Inflammatory macrophage (primary cell): ENCODE results near the gene PLA2G12A.
"Not testable (repeated sequence)": the region's sequence is repeated elsewhere in the genome, so short reads cannot be mapped to it uniquely, and the experiment has no call there.

ENCODE experiments used
- DNase-seq, 2 donors: peaks; one replicate each; pipeline ENCODE4 v3.0.0-alpha.2; 2020 to 2022

Gene PLA2G12A

GRCh38 chr4:109728385-109728784 is 1.5 kb downstream of the PLA2G12A start:
- no peak for DNase-seq

- no peak for DNase-seq
These were observed 6.8 kb downstream of the PLA2G12A start for GRCh38 chr4:109723110-109723509.

- DNase-seq, result no peak
These were observed 7.5 kb downstream of the PLA2G12A start for GRCh38 chr4:109722357-109722756.

GRCh38 chr4:109721033-109721432 is 8.8 kb downstream of the PLA2G12A start:
- DNase-seq, result no peak

- DNase-seq, result no peak
These were observed 10.3 kb downstream of the PLA2G12A start for GRCh38 chr4:109719604-109720003.

- DNase-seq, result no peak
These were observed 11.1 kb downstream of the PLA2G12A start for GRCh38 chr4:109718759-109719158.

- DNase-seq, result no peak
These were observed 16.4 kb downstream of the PLA2G12A start for GRCh38 chr4:109713500-109713899.

GRCh38 chr4:109708990-109709389 is 20.9 kb downstream of the PLA2G12A start:
- DNase-seq, result no peak

GRCh38 chr4:109708435-109708834 is 21.4 kb downstream of the PLA2G12A start:
- DNase-seq, result no peak

- peak; percentile 38 to 52 for DNase-seq
These were observed 26.1 kb downstream of the PLA2G12A start for GRCh38 chr4:109703664-109704361.

GRCh38 chr4:109702950-109703663 is 26.8 kb downstream of the PLA2G12A start, which contains the start of gene CASP6:
TSS of gene CASP6 (minus strand) at chr4:109703445. CDS start at chr4:109703395, 50 bp downstream.
- peak; percentile 77 to 84 for DNase-seq

GRCh38 chr4:109701566-109702410 is 28.1 kb downstream of the PLA2G12A start:
- no peak for DNase-seq

GRCh38 chr4:109699553-109700225 is 30.2 kb downstream of the PLA2G12A start:
- no peak for DNase-seq

GRCh38 chr4:109698656-109699055 is 31.2 kb downstream of the PLA2G12A start:
- no peak for DNase-seq

GRCh38 chr4:109691411-109691920 is 38.4 kb downstream of the PLA2G12A start:
- no peak for DNase-seq

GRCh38 chr4:109690690-109691410 is 39.0 kb downstream of the PLA2G12A start:
- DNase-seq, result no peak

GRCh38 chr4:109684727-109685126 is 45.1 kb downstream of the PLA2G12A start:
- no peak for DNase-seq

- DNase-seq, result no peak
These were observed 46.1 kb downstream of the PLA2G12A start for GRCh38 chr4:109683621-109684253.

- DNase-seq, result no peak
These were observed 47.0 kb downstream of the PLA2G12A start for GRCh38 chr4:109682875-109683274.

- DNase-seq, result not testable (repeated sequence)
These were observed 50.9 kb downstream of the PLA2G12A start for GRCh38 chr4:109678925-109679324.

GRCh38 chr4:109678472-109678871 is 51.4 kb downstream of the PLA2G12A start:
- not testable (repeated sequence) for DNase-seq
